GM12892 (cell line): ENCODE data around the gene GYG2.

ENCODE experiments used
- POLR2A ChIP-seq: IDR thresholded peaks from 2 replicates; pipeline ENCODE4 v1.6.1; 2011; ENCODE audit warnings: low read depth, low read length, control low read depth
- TAF1 ChIP-seq: IDR thresholded peaks from 2 replicates; pipeline ENCODE4 v1.6.1; 2011; ENCODE audit warnings: low read depth, mild to moderate bottlenecking, control low read depth, low read length, borderline replicate concordance

DNA sequence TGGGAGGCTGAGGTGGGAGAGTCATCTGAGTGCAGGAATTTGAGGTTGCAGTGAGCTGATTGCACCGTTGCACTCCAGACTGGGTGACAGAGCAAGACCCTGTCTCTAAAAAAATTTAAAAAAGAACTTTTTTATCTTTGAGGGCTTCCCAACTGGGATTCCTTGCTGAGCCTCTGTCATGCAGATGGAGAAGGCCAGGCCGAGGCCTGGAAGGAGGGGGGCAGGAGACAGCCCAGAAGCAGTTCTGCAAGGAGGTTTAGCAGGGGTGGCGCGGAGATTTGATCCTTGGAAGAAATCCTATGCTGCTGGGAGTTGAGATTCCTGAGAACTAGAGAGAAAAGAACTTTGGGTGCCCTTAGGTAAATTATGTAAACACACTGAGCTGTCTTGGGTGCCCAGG, 102.9 kb downstream of the GYG2 start:
- TF ChIP-seq TAF1 = no peak
- TF ChIP-seq POLR2A = no peak
